Gastrocnemius medialis (tissue), 4 donors: Measurements from ENCODE around the gene UMAD1.

Experiments used
- POLR2A ChIP-seq, 2 donors: fragments of 450-650 bp; IDR thresholded peaks; one replicate each; pipeline ENCODE4 v1.6.1; 2017; ENCODE audit warnings: antibody characterized with exemption in 2 of 2, mild to moderate bottlenecking in 2 of 2, moderate library complexity in 2 of 2
- TF ChIP-seq, protein P1 (sequence below), 5 experiments: fragments of 450-650 bp in 3 of 5; fragments of 200-600 bp in 2 of 5; sonication (generic) in 2 of 5; IDR thresholded peaks in 4 of 5; conservative IDR thresholded peaks in 1 of 5; 1 replicate in 4 of 5; 2 replicates in 1 of 5; pipeline ENCODE4 v1.5.1; 2016 to 2019; ENCODE audit warnings: antibody characterized with exemption in 5 of 5, mild to moderate bottlenecking in 3 of 5, moderate library complexity in 3 of 5

DNA sequence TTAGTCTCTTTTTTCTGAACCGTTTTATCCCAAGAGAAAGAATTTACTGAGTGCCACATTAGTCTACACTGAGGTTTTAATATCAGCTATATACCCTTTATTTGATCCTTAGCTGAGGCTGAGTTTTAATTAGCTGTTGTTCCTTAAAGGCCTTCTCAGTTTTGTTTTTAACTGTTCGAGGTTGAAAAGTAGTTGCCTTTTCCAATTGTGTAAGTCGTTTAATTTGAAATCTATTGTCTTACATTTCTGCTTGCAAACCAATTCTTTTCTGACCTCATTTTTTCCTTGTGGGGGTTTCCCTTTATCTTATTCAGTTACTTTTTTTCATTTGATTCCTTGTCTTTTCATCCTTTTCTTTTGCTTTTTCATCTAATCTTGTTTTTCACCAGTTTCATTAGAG, 30.8 kb downstream of the UMAD1 start:
- TF ChIP-seq, protein P1, sequence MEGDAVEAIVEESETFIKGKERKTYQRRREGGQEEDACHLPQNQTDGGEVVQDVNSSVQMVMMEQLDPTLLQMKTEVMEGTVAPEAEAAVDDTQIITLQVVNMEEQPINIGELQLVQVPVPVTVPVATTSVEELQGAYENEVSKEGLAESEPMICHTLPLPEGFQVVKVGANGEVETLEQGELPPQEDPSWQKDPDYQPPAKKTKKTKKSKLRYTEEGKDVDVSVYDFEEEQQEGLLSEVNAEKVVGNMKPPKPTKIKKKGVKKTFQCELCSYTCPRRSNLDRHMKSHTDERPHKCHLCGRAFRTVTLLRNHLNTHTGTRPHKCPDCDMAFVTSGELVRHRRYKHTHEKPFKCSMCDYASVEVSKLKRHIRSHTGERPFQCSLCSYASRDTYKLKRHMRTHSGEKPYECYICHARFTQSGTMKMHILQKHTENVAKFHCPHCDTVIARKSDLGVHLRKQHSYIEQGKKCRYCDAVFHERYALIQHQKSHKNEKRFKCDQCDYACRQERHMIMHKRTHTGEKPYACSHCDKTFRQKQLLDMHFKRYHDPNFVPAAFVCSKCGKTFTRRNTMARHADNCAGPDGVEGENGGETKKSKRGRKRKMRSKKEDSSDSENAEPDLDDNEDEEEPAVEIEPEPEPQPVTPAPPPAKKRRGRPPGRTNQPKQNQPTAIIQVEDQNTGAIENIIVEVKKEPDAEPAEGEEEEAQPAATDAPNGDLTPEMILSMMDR (IDR thresholded peaks at IDR 0.05 in 4 of 5, conservative IDR thresholded peaks at IDR 0.05 in 1 of 5) = no peak
- no peak for TF ChIP-seq POLR2A (IDR thresholded peaks at IDR 0.05)
